ENCODE data around the gene PNLIPRP3.

Gene PNLIPRP3

DNA sequence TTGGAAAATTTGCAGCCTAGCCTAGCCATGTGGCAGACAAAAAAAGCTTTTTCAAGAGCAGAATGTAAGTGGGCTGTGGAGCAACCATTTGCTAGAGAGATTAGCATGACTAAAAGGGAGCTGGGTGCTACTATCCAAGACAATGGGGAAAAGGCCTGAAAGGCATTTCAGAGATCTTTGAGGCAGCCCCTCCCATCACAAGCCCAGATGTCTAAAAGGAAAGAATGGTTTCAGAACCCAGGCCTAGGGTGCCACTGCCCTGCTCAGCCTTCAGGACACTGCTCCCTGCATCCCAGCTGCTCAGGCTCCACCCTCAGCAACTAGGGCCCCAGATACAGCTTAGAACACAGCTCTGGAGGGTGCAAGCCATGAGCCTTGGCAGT, 24.7 kb downstream of the PNLIPRP3 start:
- Histone ChIP-seq H3K36me3 (ENCODE audit: insufficient read depth) (no peaks in the 10 kb centered on the region), H3K4me1 (ENCODE audit: low read depth, poor library complexity, severe bottlenecking) (no peaks in the 10 kb centered on the region), H2AFZ (ENCODE audit: low read depth) (no peak overlapping the region), H4K20me1 (ENCODE audit: insufficient read depth) (no peaks in the 10 kb centered on the region), H3K27ac (no peak overlapping the region), H3K27me3 (ENCODE audit: insufficient read depth, low read depth) (no peaks in the 10 kb centered on the region), H3K79me2 (ENCODE audit: insufficient read depth, low read depth) (no peaks in the 10 kb centered on the region), H3K4me2 (no peak overlapping the region), H3K9ac (no peak overlapping the region), H3K4me3 (IDR thresholded peaks at IDR 0.05; ENCODE audit: insufficient read depth, low read depth, low read length) (no peak overlapping the region)
- TF ChIP-seq, protein P1, sequence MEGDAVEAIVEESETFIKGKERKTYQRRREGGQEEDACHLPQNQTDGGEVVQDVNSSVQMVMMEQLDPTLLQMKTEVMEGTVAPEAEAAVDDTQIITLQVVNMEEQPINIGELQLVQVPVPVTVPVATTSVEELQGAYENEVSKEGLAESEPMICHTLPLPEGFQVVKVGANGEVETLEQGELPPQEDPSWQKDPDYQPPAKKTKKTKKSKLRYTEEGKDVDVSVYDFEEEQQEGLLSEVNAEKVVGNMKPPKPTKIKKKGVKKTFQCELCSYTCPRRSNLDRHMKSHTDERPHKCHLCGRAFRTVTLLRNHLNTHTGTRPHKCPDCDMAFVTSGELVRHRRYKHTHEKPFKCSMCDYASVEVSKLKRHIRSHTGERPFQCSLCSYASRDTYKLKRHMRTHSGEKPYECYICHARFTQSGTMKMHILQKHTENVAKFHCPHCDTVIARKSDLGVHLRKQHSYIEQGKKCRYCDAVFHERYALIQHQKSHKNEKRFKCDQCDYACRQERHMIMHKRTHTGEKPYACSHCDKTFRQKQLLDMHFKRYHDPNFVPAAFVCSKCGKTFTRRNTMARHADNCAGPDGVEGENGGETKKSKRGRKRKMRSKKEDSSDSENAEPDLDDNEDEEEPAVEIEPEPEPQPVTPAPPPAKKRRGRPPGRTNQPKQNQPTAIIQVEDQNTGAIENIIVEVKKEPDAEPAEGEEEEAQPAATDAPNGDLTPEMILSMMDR (conservative IDR thresholded peaks at IDR 0.05; ENCODE audit: low read depth, low read length) = no peak

DNA sequence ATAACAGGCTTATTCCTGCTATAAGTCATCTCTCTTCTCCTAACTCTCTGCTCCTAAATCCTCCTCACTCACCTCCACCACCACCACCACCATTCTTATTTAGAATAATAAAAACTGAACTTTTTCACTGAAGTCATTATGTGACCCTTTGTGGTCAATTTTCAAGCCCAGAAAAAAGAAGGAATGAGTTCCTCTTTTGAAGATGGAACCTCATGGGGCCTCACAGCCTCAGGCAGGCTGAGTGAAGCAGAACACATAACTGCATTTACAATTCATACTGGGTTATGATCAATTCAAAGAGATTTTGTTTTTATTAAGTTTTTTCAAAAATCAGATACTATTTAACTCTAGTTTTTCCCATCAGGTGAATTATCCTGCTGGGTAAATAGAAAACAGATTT, 29.8 kb downstream of the PNLIPRP3 start:
- Histone ChIP-seq H3K36me3 (ENCODE audit: insufficient read depth) (no peaks in the 10 kb centered on the region), H4K20me1 (ENCODE audit: insufficient read depth) (no peaks in the 10 kb centered on the region), H3K27ac (no peak overlapping the region), H3K27me3 (ENCODE audit: insufficient read depth, low read depth) (no peaks in the 10 kb centered on the region), H3K4me2 (no peak overlapping the region), H3K4me3 (IDR thresholded peaks at IDR 0.05; ENCODE audit: insufficient read depth, low read depth, low read length) (no peak overlapping the region), H3K4me1 (ENCODE audit: low read depth, poor library complexity, severe bottlenecking) (no peaks in the 10 kb centered on the region), H2AFZ (ENCODE audit: low read depth) (no peak overlapping the region), H3K9ac (no peak overlapping the region), H3K79me2 (ENCODE audit: insufficient read depth, low read depth) (no peaks in the 10 kb centered on the region)
- TF ChIP-seq, protein P1 (conservative IDR thresholded peaks at IDR 0.05; ENCODE audit: low read depth, low read length) = no peak

DNA sequence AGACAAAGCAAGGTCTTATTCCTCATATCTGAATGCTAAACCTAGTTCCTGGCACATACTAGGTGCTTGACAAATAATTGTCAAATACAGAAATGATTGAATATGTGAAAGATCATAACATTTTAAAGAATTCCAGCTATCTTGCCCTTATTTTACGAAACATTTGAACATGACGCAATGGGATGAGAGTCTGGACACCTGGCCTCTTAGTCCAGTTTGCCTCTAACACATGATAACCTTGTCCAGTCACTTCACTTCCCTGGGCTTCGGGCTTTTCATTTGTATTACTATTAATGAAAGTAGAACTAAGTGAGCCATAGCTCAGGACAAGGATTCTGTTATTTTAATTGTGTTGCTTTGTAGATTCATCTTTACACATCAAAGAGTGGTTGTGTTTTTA, 32.6 kb downstream of the PNLIPRP3 start:
- Histone ChIP-seq H3K27ac (no peak overlapping the region), H3K4me3 (IDR thresholded peaks at IDR 0.05; ENCODE audit: insufficient read depth, low read depth, low read length) (no peak overlapping the region), H3K4me2 (no peak overlapping the region), H3K4me1 (ENCODE audit: low read depth, poor library complexity, severe bottlenecking) (no peaks in the 10 kb centered on the region), H3K9ac (no peak overlapping the region), H3K27me3 (ENCODE audit: insufficient read depth, low read depth) (no peaks in the 10 kb centered on the region), H4K20me1 (ENCODE audit: insufficient read depth) (no peaks in the 10 kb centered on the region), H3K79me2 (ENCODE audit: insufficient read depth, low read depth) (no peaks in the 10 kb centered on the region), H2AFZ (ENCODE audit: low read depth) (no peak overlapping the region), H3K36me3 (ENCODE audit: insufficient read depth) (no peaks in the 10 kb centered on the region)
- TF ChIP-seq, protein P1 (conservative IDR thresholded peaks at IDR 0.05; ENCODE audit: low read depth, low read length) = no peak

GRCh38 chr10:116461680-116462079, 34.0 kb downstream of the PNLIPRP3 start:
- Histone ChIP-seq H3K27ac (no peak overlapping the region), H3K4me3 (IDR thresholded peaks at IDR 0.05; ENCODE audit: insufficient read depth, low read depth, low read length) (no peak overlapping the region), H2AFZ (ENCODE audit: low read depth) (no peak overlapping the region), H3K36me3 (ENCODE audit: insufficient read depth) (no peaks in the 10 kb centered on the region), H4K20me1 (ENCODE audit: insufficient read depth) (no peaks in the 10 kb centered on the region), H3K27me3 (ENCODE audit: insufficient read depth, low read depth) (no peaks in the 10 kb centered on the region), H3K4me2 (no peak overlapping the region), H3K4me1 (ENCODE audit: low read depth, poor library complexity, severe bottlenecking) (no peaks in the 10 kb centered on the region), H3K79me2 (ENCODE audit: insufficient read depth, low read depth) (no peaks in the 10 kb centered on the region), H3K9ac (no peak overlapping the region)
- TF ChIP-seq, protein P1 (conservative IDR thresholded peaks at IDR 0.05; ENCODE audit: low read depth, low read length) = no peak

GRCh38 chr10:116464257-116464656, 36.6 kb downstream of the PNLIPRP3 start:
- no peaks in the 10 kb centered on the region for H3K79me2 ChIP-seq (ENCODE audit: insufficient read depth, low read depth)
- H3K4me1 ChIP-seq (ENCODE audit: low read depth, poor library complexity, severe bottlenecking) = no peaks in the 10 kb centered on the region
- H3K27me3 ChIP-seq (ENCODE audit: insufficient read depth, low read depth) = no peaks in the 10 kb centered on the region
- H4K20me1 ChIP-seq (ENCODE audit: insufficient read depth) = no peaks in the 10 kb centered on the region
- no peak overlapping the region for H3K9ac ChIP-seq
- H3K4me2 ChIP-seq = no peak overlapping the region
- H2AFZ ChIP-seq (ENCODE audit: low read depth) = no peak overlapping the region
- no peaks in the 10 kb centered on the region for H3K36me3 ChIP-seq (ENCODE audit: insufficient read depth)
- H3K4me3 ChIP-seq (IDR thresholded peaks at IDR 0.05; ENCODE audit: insufficient read depth, low read depth, low read length) = no peak overlapping the region
- TF ChIP-seq, protein P1 (conservative IDR thresholded peaks at IDR 0.05; ENCODE audit: low read depth, low read length) = no peak
- no peak overlapping the region for H3K27ac ChIP-seq
